Uterus (tissue), 2 donors: ENCODE results near the gene TNNI3.

Experiments
- POLR2A ChIP-seq, 2 donors: fragments of 450-650 bp; IDR thresholded peaks; one replicate each; pipeline ENCODE4 v1.6.1; 2016; ENCODE audit warnings: antibody characterized with exemption in 2 of 2, mild to moderate bottlenecking in 1 of 2, moderate library complexity in 1 of 2
- TF ChIP-seq, protein P1 (sequence below), 4 experiments: fragments of 200-600 bp in 2 of 4; fragments of 450-650 bp in 2 of 4; sonication (generic) in 2 of 4; IDR thresholded peaks; one replicate each; pipeline ENCODE4 v1.5.1; 2016 to 2019; ENCODE audit warnings: antibody characterized with exemption in 4 of 4, mild to moderate bottlenecking in 2 of 4, moderate library complexity in 1 of 4

DNA sequence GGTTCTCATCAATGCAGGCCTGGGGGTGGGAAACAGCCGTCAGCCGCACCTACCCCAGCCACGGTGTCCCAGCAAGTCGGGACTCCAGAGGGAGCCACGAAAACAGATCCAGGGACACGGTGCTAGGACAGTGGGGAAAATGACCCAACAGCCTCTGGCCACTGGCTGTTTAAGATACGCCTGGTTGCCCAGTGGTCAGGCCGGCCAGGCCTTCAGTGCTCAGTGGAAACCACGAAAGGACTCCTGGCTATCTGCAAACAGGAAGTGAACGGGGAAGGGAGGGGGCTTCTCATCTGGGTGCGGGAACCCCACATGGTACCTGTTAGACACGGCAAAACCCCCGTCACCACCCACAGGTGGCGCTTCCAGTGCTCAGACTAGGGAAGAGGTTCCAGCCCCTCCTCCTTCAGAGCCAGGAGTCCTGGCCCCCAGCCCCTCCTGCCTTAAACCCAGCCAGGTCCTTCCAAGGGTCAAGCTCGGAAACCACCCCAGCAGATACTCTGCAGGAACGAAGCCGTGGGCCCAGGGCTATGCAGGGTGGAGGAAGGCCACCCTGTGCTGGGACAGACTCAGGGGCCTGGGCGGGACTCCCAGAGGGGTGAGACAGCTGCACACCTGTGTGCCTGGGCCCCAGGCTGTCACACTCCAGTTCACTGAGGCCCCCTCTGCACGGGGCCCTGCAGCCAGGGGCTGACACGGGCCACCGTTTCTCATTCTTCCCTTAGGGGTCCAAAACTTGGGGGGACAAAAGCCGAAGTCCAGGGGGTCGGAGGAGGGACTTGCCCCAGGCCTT, 44.6 kb downstream of the TNNI3 start:
- no peak for TF ChIP-seq POLR2A (IDR thresholded peaks at IDR 0.05)
- TF ChIP-seq, protein P1, sequence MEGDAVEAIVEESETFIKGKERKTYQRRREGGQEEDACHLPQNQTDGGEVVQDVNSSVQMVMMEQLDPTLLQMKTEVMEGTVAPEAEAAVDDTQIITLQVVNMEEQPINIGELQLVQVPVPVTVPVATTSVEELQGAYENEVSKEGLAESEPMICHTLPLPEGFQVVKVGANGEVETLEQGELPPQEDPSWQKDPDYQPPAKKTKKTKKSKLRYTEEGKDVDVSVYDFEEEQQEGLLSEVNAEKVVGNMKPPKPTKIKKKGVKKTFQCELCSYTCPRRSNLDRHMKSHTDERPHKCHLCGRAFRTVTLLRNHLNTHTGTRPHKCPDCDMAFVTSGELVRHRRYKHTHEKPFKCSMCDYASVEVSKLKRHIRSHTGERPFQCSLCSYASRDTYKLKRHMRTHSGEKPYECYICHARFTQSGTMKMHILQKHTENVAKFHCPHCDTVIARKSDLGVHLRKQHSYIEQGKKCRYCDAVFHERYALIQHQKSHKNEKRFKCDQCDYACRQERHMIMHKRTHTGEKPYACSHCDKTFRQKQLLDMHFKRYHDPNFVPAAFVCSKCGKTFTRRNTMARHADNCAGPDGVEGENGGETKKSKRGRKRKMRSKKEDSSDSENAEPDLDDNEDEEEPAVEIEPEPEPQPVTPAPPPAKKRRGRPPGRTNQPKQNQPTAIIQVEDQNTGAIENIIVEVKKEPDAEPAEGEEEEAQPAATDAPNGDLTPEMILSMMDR (IDR thresholded peaks at IDR 0.05): no peak
